Endometrial microvascular endothelial cells (primary cell): ENCODE results near the gene TMEM35A. TPM values are rescaled to one million over a fixed set of nuclear protein-coding genes. Genes with fewer than 3 reads are reported as not detected.
"Not testable (repeated sequence)": the region's sequence is repeated elsewhere in the genome, so short reads cannot be mapped to it uniquely, and the experiment has no call there.

Experiments
- in situ Hi-C: cut with HindIII; loops from 2 replicates; pipeline ENCODE4 v1.10.0; 2017; ENCODE audit warnings: low sequenced_read_pairs, low pct_unique_long_range_greater_than_20kb; ENCODE audit errors: inconsistent ontology term
- total RNA-seq: library from RNA; depleted of rRNA; stranded (reverse); fragments of >200 nt; gene quantifications from one replicate; pipeline ENCODE4 v1.2.3, GENCODE V29; 2015; ENCODE audit errors: inconsistent ontology term

TMEM35A gene, protein sequence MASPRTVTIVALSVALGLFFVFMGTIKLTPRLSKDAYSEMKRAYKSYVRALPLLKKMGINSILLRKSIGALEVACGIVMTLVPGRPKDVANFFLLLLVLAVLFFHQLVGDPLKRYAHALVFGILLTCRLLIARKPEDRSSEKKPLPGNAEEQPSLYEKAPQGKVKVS
- total RNA-seq, result 5.6 TPM

DNA sequence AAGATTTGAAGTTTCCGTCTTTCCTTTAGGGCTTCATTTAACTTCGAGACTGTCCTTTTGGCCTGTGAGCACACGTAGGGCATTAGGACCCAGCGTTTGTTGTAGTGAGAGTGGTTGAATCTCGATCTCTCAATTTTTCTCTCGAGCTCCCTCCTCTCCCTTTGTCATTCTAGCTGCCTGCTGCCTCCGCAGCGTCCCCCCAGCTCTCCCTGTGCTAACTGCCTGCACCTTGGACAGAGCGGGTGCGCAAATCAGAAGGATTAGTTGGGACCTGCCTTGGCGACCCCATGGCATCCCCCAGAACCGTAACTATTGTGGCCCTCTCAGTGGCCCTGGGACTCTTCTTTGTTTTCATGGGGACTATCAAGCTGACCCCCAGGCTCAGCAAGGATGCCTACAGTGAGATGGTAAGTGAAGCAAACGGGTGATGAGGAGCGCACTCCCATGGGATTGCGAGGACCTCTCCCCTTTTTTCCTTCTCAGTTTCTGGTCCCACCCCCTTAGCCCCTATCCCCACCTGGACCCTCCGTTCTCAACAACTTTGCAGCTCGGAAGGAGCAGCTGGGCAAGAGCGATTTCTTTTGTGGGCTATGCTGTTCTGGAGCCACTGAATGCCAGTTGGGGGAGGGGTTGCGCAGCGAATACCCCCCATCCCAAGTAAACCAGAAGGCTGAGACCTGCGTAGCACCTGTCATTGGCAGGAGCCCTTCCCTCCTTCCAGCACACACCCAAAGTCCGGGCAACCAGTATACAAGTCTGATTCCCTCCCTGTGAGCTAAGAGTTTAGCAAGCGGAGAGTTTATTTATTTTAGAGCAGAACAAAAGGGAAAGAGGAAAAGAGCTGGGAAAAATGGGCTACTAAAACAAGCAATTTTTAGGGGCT is at the start of gene TMEM35A:
Gene TMEM35A, plus strand, starts transcription at position 164 of the 883 bp plus-strand sequence. Its CDS starts 124 bp downstream, at position 288.
- in situ Hi-C loops, result no loop called here

DNA sequence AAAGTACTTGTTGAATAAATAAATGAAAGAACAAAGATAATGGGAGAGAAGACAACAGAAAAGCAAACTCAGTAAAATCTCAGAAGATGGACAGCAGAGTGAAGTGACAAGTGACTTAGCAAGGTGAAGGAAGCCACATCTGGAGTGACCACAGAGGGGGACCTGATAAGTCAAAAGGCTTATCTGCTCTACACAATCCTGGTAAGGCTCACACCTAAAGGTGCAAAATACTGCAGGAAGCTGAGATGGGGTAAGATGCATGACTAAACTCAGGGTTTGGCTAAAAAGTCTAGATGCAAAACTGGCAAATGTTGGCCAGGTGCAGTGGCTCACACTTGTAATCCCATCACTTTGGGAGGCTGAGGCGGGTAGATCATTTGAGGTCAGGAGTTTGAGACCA is 49.0 kb upstream of the TMEM35A start:
- in situ Hi-C loops, result no loop called here

DNA sequence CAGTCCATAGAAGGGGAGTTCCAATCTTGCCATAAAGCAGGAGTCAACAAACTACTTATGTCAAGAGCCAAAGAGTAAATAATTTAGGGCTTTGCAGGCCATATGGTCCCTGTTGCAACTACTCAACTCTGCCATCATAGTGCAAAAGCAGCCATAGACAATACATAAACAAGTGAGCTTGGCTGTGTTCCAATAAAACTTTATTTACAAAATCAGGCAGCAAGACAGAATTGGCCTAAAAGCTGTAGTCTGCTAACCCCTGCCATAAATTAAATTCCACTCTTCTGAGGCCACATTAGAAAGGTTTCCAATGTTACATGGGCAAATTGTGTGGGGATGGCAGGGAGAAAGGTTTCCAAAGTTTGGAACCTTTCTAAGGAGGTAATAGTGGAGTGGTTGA is 41.4 kb upstream of the TMEM35A start:
- in situ Hi-C loops, result no loop called here

DNA sequence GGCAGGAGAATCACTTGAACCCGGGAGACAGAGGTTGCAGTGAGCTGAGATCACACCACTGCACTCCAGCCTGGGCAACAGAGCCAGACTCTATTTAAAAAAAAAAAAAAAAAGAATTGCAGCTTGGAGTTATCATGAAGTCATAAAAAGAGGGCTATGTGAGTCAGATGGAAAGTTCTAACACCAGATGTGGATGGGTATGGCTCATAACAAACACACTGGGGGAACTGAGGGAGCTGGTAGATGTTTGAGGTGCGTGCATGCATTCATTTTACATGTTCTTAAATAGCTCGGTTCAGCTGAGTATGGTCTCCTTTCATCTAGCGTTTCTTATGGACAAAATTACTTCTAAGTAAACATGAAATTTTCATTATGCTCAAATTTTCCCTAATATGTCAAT is 38.5 kb upstream of the TMEM35A start:
- in situ Hi-C loops, result no loop called here

DNA sequence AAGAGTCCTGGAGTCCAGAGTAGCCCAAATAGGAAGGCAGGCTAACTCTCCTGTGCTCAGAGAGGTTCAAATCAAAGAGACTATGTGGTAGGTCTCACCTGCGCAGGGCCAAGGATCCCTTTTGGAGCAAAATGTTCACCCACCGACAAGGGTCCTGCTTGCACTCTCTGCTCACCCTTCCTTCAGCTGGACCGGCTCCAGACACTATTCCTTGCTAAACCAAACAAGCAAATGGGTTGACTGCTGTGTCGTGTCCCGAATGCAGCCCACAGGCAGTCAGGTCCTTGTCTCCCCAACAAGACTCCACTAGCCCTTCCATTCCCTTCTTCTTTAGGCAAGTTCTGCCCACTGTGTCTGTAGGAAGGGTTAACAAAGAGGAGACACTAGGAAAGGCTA is 27.5 kb upstream of the TMEM35A start:
- in situ Hi-C loops, result no loop called here

DNA sequence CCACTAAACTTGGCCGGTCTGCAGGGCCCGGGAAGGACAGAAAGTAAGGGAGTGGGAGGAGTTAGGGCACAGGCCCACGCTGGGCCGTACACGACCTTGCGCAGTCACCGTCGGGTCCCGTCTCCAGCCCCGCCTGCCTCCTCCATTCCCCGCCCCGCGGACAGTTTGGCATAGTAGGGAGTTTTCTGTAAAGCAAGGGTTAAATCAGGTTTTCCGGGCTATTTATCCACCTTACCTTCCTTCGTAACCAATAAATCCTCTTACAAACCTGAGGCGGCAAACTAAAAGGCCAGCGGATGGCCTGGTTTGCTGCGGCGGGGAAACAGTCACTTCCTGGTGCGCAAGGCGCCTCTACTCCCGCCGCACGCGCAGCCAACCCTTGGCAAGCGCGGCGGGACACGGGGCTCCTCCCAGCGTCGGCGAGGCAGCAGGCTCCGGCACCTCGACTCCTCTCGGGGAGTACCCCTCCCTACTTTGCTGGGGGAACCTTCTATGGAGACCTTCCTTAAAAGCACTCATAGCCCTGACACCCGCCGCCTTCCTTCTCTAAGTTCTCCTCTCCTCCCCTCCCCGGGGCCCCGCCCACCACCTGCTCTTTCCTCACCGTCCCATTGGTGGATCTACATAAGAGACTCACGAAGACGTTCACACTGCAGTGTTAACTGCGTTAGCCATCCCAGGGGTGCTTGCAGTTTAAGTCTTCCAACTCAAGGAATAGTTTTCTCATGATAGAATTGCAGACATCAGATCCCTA is 27.0 kb upstream of the TMEM35A start, which contains the start of gene TRMT2B:
Gene TRMT2B, minus strand, starts transcription at position 563 of the 754 bp plus-strand sequence. CDS start 9,822 bp downstream, outside the sequence.
- in situ Hi-C loops, result no loop called here

DNA sequence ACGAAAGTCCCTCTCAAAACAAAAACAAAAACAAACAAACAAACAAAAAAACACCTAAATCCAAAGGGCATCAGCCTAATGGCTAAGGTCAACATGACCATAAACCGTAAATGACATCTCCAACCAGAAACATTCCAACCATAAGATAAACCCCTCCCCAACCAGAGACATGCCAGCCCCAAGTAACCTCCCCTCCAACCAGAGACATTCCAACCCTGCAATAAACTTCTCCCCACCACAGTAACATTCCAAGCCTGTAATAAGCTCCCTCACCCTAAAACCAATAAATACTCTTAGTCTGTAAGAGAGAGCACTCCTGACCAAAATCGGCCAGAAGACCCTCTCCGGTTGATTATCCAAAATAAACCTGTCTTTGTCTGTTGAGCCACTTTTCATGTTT is 22.1 kb upstream of the TMEM35A start:
- in situ Hi-C loops, result not testable (repeated sequence)

DNA sequence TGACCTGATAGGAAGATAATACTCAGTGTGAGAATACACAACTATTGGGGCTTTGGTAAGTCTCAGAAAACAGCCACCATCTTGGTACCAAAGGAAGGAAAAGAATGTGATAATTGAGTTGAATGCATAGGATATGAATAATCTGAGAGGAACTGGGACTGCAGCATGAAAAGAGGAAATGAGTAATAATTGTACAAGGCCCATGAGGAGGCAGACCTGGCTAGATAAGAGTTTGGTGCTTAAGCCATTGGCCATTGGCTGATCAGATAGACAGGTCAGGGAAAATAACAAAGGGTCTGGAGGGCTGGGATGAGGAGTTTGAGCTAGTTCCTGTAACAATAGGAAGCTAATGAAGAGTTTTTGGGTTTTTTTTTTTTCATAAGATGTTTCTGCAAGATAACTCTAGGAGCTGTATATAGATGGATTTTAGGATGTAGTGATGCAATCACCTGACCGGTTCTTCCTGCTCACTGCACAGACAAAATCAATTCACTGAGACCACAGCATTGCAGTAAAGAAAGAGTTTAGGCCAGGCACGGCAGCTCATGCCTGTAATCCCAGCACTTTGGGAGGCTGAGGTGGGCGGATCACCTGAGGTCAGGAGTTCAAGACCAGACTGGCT is 21.5 kb upstream of the TMEM35A start:
- in situ Hi-C loops, result no loop called here

DNA sequence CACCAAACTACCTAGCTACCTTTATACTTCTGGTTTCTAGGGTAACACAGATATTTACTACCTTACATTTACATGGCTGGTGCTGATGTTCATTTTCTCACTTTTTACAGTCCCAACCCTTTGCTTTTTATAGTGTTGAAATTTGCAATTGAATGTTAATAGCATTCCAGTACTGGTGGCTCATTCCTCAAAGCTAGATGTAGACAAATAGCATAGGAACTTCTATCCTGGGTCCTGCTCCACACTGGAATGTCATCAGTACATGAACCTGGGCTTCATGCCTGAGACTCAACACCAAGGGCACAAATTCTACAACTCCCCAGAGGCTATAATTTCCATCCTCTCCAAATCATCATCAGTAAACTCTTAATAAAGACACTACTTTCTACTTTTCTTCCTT is 16.5 kb upstream of the TMEM35A start:
- in situ Hi-C loops, result no loop called here

DNA sequence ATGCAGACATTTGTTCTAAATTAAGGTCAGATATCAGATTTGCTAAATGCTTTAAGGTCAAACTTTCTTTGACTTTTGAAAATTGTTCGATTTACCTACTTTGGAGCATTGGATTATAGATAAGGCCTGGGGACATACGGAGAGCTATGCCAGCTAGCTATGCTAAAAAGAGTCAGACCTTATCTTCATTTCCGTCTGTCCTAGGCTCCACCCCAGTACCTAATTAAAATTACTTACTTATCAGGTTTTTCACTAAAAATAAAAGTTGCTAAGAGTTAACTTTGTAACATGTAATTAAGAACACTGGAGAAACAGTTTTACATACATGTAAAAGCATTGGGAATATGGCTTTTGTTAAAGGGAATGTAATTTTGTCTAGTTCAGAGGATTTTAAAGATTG is 7.1 kb upstream of the TMEM35A start:
- in situ Hi-C loops, result no loop called here

DNA sequence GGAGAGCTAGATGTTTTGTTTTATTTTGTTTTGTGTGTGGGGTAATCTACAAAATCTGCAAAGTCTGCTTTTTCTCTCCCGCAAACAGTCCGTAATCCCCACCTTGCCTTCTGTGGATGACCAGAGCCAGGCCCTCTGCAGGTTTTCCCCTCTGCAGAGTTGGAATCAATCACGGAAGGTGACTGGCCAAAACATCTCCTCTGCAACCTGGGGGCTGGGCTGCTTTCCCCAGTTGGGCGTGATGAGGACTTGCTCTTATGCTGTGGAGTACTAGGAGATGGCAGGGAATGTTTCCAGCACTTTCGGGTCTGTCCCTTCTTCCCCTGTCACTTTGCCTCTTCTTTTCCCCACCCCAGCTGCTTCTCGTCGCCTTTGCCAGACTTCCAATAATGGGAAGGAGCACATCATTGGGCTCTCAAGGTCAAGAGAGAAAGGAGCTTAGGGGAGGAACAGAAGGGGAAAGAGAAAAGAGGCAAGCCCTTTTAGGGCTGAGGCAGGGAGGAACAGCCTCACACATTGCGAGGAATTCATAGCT is 1.1 kb downstream of the TMEM35A start:
- in situ Hi-C loops, result no loop called here

DNA sequence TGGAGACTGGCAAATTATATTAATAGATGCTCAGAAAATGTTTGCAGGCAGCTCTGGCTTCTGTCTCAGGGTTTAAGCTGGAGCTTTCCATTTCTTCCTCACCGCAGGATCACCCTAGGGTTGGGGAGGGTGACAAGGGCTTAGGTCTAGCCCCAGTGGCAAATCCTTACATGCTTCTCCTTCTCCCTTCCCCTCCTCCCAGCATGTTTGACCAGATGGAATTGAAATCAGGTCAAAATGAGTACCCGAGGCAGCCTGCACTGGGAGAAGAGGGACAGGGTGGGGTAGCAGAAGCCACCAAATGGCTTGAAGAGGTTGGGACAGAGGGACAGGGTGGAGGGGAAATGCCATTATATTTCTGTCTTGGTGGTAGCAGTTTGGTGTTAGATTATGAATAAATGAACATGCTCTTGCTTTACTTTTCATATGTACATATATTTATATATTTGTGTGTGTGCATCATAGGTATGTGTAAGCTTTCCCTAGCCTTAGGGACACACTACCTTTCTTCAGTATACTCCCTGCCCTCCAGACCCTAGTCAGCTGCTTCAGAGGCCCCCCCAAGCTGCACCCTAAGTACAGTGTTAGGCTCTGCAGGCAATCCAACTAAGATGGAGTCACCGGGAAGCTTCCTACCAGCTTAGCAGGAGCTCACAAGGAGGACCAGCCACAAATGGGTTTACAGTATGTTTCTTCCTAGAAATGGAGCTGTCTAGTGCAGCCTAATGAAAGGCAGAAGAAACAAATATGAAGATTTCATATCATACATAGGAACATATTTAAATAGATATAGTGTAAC is 1.8 kb downstream of the TMEM35A start:
- in situ Hi-C loops, result no loop called here

DNA sequence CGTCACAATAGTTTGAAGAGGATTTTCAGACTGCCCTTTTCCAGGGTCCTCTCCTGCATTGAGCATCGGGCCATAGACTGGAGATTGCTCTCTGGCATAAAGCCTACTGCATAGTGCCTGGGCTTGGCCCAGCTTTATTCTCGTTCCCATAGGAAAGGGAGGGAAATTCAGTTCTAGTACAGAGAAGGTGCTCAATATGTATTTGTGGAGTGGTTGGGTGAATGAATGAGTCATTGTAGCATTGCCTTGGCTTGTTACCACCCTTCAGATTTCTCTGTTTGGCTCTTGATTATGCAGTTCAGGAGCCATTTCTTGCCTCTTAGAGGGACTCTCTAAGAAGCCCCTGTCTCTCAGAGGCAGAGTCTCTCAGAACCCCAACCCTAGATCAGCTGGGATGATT is 2.6 kb downstream of the TMEM35A start:
- in situ Hi-C loops, result no loop called here

DNA sequence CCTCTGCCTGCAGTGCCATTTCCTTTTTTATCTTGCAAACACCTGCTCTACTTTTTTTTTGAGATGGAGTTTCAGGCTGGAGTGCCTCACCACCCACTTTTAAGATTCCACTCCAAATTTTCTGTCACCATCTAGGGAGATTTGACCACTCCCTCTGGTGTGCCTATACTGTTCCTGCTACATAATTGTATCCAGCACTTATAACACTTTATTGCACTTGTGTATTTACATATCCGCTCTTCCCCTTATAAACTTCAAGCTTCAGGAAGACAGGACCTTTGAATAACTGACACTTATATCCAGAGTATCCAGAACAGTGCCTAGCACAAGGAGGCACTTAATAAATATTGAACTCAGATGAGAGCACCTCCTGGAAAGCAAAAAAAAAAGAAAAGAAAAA is 13.1 kb downstream of the TMEM35A start:
- in situ Hi-C loops, result no loop called here

DNA sequence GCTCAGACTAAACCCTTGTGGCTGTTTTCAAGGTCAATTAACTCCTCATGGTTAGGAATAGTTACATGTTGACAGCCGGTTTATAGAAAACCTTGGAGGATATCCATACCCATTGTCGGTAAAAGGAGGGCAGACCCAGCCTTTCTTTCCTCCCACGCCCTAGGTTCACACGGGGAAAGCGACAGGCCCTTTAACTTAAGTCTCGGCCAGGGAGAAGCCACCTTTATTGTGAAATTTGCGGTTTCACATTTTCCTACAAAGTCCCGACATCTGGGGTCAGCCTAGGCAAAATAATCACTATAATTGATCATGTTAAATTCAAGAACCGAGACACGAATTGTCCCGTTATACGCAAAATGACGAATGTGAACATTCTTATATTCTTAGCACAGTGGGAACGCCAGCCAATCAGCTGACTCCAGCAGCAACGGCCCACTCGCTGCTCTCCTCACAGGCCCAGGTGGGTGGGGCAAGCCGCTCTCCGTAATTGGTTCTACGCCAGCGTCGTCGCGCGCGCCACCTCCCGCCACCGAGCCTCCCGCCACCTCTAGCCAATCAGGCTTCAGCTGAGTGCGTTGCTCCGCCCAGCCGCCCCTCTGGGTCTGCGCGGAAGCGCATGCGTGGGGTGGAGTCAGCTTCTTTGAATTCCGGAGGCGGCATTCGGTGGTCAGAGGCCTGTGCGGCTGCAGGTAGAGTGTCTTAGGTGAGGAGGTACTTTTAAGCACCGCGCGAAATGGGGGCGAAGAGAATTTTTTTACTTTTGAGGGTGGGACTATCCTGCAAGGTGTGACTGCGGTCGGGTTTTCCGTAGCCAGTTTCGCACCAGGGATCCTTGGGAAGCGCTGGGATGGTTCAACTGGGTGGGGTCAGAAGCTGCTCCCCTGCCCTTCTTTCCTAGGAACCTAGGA is 19.1 kb downstream of the TMEM35A start, which contains the start of gene CENPI:
Gene CENPI, plus strand, starts transcription at position 659 of the 908 bp plus-strand sequence. CDS start 2,867 bp downstream, outside the sequence.
- in situ Hi-C loops, result no loop called here

DNA sequence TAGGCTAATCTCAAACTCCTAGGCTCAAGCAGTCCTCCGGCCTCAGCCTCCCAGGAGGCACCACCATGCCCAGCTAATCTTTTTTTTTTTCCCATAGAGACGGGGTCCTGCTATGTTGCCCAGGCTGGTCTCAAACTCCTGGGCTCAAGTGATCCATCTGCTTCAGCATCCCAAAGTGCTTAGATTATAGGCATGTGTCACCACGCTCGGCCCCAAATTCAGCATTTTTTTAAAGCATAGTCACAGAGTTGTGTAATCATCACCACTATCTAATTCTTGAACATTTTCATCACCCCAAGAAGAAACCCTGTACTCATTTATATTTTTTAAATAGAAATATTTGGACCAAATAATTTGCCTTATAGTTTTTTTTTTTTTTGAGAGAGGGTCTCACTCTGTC is 29.6 kb downstream of the TMEM35A start:
- in situ Hi-C loops, result no loop called here

DNA sequence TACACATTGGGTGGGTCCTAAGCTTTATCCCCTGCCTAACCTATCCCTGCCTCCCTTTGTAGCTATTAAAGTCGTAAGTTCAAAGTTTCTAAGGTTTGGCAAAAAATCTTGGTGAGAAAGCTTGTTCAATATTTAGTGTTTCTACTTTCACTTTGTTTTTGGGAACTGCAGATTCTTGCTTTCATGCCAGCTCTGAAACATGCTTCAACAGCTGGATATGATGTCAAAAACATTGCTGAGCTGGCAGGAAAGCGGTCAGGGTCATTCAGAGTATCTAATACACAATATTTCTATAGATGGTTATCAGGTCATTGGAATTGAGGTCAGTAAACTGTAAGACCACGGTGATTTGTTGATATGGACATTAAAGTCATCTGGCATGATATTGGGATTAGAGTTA is 39.0 kb downstream of the TMEM35A start:
- in situ Hi-C loops, result no loop called here
